ENCODE results near the gene HLTF.
A peak's percentile ranks its signal among the peaks of the same experiment; 100 is the strongest.
"Not testable (repeated sequence)": the region's sequence is repeated elsewhere in the genome, so short reads cannot be mapped to it uniquely, and the experiment has no call there.

Gene HLTF

DNA sequence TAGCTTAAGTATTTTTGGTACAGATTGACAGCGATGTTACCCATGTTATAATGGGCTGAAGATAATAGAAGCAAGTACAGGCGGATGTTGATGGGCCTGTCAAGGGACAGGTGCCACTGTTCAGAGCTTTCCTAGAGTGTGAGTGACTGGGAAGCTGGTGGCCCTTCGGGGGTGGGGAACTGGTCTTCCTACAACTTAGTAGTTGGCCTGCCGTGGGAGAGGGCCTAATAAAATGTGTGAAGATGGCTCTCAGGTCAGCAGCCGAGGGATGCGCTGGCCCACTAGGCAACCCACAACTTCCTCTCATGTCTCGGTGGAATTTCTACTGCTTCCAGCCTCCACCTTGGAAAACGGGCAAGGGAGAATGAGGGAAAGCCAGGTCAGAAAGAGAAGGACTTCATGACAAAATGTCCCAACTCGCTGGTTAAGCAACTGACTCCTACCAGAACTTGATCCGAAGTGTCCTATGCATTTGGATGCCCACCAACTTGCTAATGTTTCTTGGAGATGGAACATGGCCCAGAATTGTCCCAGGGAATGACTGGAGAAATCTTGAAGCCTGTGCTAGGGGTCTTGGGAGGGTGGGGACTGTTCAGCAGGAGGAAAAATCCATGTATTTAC is 93.6 kb downstream of the HLTF start:
- TF ChIP-seq, protein P1, sequence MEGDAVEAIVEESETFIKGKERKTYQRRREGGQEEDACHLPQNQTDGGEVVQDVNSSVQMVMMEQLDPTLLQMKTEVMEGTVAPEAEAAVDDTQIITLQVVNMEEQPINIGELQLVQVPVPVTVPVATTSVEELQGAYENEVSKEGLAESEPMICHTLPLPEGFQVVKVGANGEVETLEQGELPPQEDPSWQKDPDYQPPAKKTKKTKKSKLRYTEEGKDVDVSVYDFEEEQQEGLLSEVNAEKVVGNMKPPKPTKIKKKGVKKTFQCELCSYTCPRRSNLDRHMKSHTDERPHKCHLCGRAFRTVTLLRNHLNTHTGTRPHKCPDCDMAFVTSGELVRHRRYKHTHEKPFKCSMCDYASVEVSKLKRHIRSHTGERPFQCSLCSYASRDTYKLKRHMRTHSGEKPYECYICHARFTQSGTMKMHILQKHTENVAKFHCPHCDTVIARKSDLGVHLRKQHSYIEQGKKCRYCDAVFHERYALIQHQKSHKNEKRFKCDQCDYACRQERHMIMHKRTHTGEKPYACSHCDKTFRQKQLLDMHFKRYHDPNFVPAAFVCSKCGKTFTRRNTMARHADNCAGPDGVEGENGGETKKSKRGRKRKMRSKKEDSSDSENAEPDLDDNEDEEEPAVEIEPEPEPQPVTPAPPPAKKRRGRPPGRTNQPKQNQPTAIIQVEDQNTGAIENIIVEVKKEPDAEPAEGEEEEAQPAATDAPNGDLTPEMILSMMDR (conservative IDR thresholded peaks at IDR 0.05; ENCODE audit: low read depth, low read length): no peak
- no peak for DNase-seq (ENCODE audit: low read depth)
- H3K4me3 ChIP-seq (ENCODE audit: low read length): peak overlapping the region; percentile 65

DNA sequence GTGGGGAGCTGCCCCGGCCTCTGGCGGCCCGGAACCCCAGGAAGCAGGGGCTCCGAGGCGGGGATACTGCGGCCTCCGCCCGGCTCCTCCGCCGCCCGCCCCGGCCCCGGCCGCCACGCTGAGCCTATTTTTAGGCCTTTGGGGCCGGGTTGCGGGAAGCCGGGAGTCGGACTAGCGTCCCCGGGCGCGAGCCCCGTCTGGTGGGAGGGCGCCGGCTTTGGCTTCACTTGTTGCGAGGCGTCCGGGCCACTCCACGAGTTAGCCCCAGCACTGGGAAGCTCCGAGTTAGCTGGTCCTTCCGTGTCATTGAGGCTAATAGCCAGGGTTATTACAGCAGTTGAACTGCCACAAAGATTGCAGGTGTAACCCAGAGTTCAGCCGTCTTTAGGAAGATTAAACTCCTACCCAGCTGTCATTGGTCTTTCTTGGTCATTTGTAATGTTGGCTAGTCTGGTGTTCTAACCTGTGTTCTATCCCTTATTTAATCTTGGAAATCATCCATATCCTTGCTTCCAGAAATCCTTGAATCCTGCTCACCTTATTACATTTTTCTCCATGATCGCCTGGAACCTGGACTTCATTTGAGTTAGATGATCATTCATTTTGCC is 94.2 kb downstream of the HLTF start:
- peak overlapping the region; percentile 65 for H3K4me3 ChIP-seq (ENCODE audit: low read length)
- TF ChIP-seq, protein P1 (conservative IDR thresholded peaks at IDR 0.05; ENCODE audit: low read depth, low read length): peak; percentile 7
- DNase-seq (ENCODE audit: low read depth): no peak

DNA sequence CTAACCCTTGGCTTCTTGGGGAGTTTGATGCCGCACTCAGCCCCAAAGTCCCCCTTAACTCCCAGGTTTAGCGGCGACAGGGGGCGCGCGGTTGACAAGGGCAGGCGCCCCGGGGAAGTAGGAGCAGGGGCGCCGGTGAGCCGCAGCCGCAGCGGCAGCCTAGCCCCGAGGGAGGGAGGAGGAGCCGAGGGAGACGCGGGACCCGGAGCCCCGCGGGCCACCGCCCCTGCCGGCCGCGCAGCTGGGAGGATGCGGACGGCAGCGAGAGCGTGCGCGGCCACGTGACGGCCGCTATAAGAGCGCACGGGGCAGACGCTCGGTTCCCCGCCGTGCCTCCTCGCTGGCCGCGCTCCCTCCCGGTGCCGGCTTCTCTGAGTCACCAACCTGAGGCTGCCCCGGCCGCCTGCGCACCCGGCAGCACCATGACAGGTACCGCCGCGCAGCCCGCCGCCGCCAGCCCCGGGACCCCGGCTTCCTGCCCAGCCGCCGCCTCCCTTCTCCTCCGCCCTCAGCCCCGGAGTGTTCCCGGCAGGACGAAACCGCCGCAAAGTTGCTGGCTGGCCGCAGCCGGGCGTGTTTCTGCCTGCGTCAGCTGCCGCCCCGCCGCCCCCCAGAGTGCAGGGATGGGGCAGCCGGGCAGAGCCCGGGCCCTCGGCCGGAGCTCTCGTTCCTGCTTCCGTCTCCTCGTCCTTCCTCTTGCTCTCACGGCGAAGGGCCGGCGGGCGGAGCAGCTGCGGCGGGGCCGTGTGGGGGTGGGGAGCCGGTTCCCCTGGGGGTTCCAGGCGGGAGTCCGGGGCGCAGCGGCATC is 94.9 kb downstream of the HLTF start, which contains the start of gene GYG1:
TSS of gene GYG1 (plus strand) at position 322 of the 808 bp plus-strand sequence. CDS start at position 423, 101 bp downstream.
- TF ChIP-seq, protein P1 (conservative IDR thresholded peaks at IDR 0.05; ENCODE audit: low read depth, low read length): peak; percentile 48
- H3K4me3 ChIP-seq (ENCODE audit: low read length): peak within 1 kb of the TSS; percentile 65
- DNase-seq (ENCODE audit: low read depth): no peak

DNA sequence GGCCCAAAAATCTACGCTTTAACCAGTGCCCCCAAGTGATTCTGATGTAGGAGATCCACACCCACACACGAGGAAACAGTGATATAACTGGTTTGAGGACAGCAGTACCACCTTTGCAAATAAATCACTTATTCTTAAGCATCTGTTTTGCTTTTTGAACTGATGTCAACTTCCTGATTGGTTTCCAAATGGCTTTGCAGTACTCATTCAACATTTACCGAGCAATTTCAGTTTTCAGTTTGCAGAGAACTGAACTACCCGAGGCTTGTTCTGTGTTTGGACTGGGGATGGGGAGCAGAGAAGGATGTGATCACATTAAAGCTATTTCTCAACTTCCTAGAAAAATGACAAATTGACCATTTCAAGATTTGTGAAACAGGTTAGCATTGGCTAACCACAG is 96.1 kb downstream of the HLTF start:
- DNase-seq (ENCODE audit: low read depth): no peak
- TF ChIP-seq, protein P1 (conservative IDR thresholded peaks at IDR 0.05; ENCODE audit: low read depth, low read length): no peak
- H3K4me3 ChIP-seq (ENCODE audit: low read length): no peak overlapping the region

DNA sequence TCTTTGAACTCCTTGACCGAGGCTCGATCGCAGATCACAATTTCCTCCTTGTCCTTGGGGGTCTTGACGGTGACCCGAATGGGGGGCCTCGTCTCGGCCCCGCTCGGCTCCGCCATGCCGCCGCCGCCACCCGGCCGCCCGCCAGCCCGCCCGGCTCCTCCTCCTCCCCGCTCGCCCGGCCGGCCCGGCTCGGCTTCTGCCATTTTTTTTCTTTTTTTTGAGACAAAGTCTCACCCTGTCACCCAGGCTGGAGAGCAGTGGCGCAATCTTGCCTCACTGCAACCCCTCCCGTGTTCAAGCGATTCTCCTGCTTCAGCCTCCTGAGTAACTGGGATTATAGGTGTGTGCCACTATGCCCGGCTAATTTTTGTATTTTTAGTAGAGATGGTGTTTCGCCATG is 98.8 kb downstream of the HLTF start:
- DNase-seq (ENCODE audit: low read depth): not testable (repeated sequence)

DNA sequence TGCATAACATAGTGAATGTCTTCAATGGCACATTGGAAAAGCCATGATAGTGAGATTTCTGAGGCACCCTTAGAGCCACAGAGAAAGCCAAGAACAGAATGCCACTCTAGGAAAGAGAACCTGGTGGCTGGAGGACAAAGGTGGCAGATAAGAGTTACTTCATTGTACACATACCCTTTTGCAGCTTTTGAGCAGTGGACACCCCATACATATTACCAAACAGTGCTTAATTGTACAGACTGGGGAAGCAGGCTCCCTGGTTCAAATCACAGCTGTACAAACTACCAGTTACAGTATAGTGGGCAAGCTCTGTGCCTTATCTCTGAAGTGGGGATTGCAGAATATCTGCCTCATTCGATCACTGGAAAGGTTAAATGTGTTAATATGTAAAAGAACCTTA is 105.1 kb downstream of the HLTF start:
- H3K4me3 ChIP-seq (ENCODE audit: low read length): no peak overlapping the region
- TF ChIP-seq, protein P1 (conservative IDR thresholded peaks at IDR 0.05; ENCODE audit: low read depth, low read length): no peak
- DNase-seq (ENCODE audit: low read depth): no peak

More for the DNA sequence above, 98.8 kb downstream of the HLTF start:
- H3K4me3 ChIP-seq (ENCODE audit: low read length): not testable (repeated sequence)

Data from retinal pigment epithelial cell (primary cell).